ENCODE data around the gene COL8A1.

Gene COL8A1

GRCh38 chr3:99714146-99714545, 75.8 kb downstream of the COL8A1 start:
- no peak for ATAC-seq
- TF ChIP-seq, protein P1, sequence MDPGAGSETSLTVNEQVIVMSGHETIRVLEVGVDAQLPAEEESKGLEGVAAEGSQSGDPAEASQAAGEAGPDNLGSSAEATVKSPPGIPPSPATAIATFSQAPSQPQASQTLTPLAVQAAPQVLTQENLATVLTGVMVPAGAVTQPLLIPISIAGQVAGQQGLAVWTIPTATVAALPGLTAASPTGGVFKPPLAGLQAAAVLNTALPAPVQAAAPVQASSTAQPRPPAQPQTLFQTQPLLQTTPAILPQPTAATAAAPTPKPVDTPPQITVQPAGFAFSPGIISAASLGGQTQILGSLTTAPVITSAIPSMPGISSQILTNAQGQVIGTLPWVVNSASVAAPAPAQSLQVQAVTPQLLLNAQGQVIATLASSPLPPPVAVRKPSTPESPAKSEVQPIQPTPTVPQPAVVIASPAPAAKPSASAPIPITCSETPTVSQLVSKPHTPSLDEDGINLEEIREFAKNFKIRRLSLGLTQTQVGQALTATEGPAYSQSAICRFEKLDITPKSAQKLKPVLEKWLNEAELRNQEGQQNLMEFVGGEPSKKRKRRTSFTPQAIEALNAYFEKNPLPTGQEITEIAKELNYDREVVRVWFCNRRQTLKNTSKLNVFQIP (CRISPR knock-in tag; IDR thresholded peaks at IDR 0.05; ENCODE audit: borderline replicate concordance, low read depth), result no peak
- TF ChIP-seq, protein P2, sequence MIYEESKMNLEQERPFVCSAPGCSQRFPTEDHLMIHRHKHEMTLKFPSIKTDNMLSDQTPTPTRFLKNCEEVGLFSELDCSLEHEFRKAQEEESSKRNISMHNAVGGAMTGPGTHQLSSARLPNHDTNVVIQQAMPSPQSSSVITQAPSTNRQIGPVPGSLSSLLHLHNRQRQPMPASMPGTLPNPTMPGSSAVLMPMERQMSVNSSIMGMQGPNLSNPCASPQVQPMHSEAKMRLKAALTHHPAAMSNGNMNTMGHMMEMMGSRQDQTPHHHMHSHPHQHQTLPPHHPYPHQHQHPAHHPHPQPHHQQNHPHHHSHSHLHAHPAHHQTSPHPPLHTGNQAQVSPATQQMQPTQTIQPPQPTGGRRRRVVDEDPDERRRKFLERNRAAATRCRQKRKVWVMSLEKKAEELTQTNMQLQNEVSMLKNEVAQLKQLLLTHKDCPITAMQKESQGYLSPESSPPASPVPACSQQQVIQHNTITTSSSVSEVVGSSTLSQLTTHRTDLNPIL (CRISPR knock-in tag; IDR thresholded peaks at IDR 0.05; ENCODE audit: low read depth), result no peak
- TF ChIP-seq SNAI2 (CRISPR knock-in tag; IDR thresholded peaks at IDR 0.05) (no peak), TCF4 (CRISPR knock-in tag; IDR thresholded peaks at IDR 0.05; ENCODE audit: borderline replicate concordance) (no peak), ZC3H10 (CRISPR knock-in tag; IDR thresholded peaks at IDR 0.05) (no peak), ZNF70 (CRISPR knock-in tag; IDR thresholded peaks at IDR 0.05) (no peak), BACH2 (CRISPR knock-in tag; IDR thresholded peaks at IDR 0.05; ENCODE audit: borderline replicate concordance) (no peak), OSR1 (CRISPR knock-in tag; IDR thresholded peaks at IDR 0.05) (no peak), RARB (CRISPR knock-in tag; IDR thresholded peaks at IDR 0.05) (no peak), GLIS3 (CRISPR knock-in tag; IDR thresholded peaks at IDR 0.05) (no peak), PPARA (CRISPR knock-in tag; IDR thresholded peaks at IDR 0.05; ENCODE audit: borderline replicate concordance) (no peak), ESRRG (CRISPR knock-in tag; IDR thresholded peaks at IDR 0.05) (no peak), ZFP3 (CRISPR knock-in tag; IDR thresholded peaks at IDR 0.05) (no peak), ZNF565 (CRISPR knock-in tag; conservative IDR thresholded peaks at IDR 0.05; ENCODE audit: low read depth) (no peak), TOX (CRISPR knock-in tag; IDR thresholded peaks at IDR 0.05; ENCODE audit: borderline replicate concordance) (no peak), CSRNP3 (CRISPR knock-in tag; IDR thresholded peaks at IDR 0.05) (no peak), ISL1 (CRISPR knock-in tag; IDR thresholded peaks at IDR 0.05) (no peak), CSDC2 (CRISPR knock-in tag; IDR thresholded peaks at IDR 0.05) (no peak)
- TF ChIP-seq, protein P3, sequence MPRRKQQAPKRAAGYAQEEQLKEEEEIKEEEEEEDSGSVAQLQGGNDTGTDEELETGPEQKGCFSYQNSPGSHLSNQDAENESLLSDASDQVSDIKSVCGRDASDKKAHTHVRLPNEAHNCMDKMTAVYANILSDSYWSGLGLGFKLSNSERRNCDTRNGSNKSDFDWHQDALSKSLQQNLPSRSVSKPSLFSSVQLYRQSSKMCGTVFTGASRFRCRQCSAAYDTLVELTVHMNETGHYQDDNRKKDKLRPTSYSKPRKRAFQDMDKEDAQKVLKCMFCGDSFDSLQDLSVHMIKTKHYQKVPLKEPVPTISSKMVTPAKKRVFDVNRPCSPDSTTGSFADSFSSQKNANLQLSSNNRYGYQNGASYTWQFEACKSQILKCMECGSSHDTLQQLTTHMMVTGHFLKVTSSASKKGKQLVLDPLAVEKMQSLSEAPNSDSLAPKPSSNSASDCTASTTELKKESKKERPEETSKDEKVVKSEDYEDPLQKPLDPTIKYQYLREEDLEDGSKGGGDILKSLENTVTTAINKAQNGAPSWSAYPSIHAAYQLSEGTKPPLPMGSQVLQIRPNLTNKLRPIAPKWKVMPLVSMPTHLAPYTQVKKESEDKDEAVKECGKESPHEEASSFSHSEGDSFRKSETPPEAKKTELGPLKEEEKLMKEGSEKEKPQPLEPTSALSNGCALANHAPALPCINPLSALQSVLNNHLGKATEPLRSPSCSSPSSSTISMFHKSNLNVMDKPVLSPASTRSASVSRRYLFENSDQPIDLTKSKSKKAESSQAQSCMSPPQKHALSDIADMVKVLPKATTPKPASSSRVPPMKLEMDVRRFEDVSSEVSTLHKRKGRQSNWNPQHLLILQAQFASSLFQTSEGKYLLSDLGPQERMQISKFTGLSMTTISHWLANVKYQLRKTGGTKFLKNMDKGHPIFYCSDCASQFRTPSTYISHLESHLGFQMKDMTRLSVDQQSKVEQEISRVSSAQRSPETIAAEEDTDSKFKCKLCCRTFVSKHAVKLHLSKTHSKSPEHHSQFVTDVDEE (CRISPR knock-in tag; IDR thresholded peaks at IDR 0.05), result no peak
- TF ChIP-seq, protein P4, sequence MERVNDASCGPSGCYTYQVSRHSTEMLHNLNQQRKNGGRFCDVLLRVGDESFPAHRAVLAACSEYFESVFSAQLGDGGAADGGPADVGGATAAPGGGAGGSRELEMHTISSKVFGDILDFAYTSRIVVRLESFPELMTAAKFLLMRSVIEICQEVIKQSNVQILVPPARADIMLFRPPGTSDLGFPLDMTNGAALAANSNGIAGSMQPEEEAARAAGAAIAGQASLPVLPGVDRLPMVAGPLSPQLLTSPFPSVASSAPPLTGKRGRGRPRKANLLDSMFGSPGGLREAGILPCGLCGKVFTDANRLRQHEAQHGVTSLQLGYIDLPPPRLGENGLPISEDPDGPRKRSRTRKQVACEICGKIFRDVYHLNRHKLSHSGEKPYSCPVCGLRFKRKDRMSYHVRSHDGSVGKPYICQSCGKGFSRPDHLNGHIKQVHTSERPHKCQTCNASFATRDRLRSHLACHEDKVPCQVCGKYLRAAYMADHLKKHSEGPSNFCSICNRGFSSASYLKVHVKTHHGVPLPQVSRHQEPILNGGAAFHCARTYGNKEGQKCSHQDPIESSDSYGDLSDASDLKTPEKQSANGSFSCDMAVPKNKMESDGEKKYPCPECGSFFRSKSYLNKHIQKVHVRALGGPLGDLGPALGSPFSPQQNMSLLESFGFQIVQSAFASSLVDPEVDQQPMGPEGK (CRISPR knock-in tag; IDR thresholded peaks at IDR 0.05; ENCODE audit: borderline replicate concordance), result no peak

DNA sequence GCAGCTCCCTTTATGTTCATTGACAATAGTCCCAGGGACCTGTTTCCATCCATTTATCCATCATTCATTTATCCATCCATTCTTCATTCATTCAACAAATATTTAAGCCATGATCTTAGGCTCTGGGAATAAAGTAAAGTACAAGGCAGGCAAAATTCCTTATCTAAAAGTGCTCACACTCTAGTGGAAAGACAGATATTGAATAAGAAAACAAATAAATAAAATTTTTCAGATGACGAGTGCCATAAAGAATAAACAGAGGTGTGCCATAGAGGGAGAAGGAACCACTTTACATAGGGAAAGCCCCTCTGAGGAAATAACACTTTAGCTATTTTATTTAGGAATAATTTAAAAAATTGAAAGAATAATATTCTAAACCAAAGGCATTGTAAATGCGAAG, 76.2 kb downstream of the COL8A1 start:
- no peak for ATAC-seq
- no peak for TF ChIP-seq ISL1 (CRISPR knock-in tag; IDR thresholded peaks at IDR 0.05)
- no peak for TF ChIP-seq ZNF70 (CRISPR knock-in tag; IDR thresholded peaks at IDR 0.05)
- no peak for TF ChIP-seq ZNF565 (CRISPR knock-in tag; conservative IDR thresholded peaks at IDR 0.05; ENCODE audit: low read depth)
- no peak for TF ChIP-seq ZC3H10 (CRISPR knock-in tag; IDR thresholded peaks at IDR 0.05)
- no peak for TF ChIP-seq ZFP3 (CRISPR knock-in tag; IDR thresholded peaks at IDR 0.05)
- no peak for TF ChIP-seq SNAI2 (CRISPR knock-in tag; IDR thresholded peaks at IDR 0.05)
- TF ChIP-seq TCF4 (CRISPR knock-in tag; IDR thresholded peaks at IDR 0.05; ENCODE audit: borderline replicate concordance), result no peak
- no peak for TF ChIP-seq OSR1 (CRISPR knock-in tag; IDR thresholded peaks at IDR 0.05)
- TF ChIP-seq GLIS3 (CRISPR knock-in tag; IDR thresholded peaks at IDR 0.05), result no peak
- no peak for TF ChIP-seq CSDC2 (CRISPR knock-in tag; IDR thresholded peaks at IDR 0.05)
- TF ChIP-seq, protein P1 (CRISPR knock-in tag; IDR thresholded peaks at IDR 0.05; ENCODE audit: borderline replicate concordance, low read depth), result no peak
- TF ChIP-seq ESRRG (CRISPR knock-in tag; IDR thresholded peaks at IDR 0.05), result no peak

Data from SK-N-SH treated with all-trans-retinoic acid at 6 μM for 48 hours (cell line).